Measurements from ENCODE around the gene CDK15. TPM values are rescaled to one million over a fixed set of nuclear protein-coding genes. Genes with fewer than 3 reads are reported as not detected.

The CDK15 gene
- total RNA-seq, 1 experiment from 2014 or later = not detected

- TF ChIP-seq AR (CRISPR knock-in tag; IDR thresholded peaks at IDR 0.05) (no peak), ZNF317 (CRISPR knock-in tag; IDR thresholded peaks at IDR 0.05; ENCODE audit: borderline replicate concordance, low read depth) (no peak)
These were observed 131.9 kb downstream of the CDK15 start (continued) for GRCh38 chr2:201938156-201938775.

- H3K4me3 Mint-ChIP-seq = no peak overlapping the region
- no peak for ATAC-seq
- H3K27me3 Mint-ChIP-seq (ENCODE audit: low read depth) = peaks cover 3% of the 10 kb centered on the region; the same call in 1 of the 2 replicates
- POLR2A ChIA-PET = no interaction called here
- H3K9me3 Mint-ChIP-seq = peaks cover 30% of the 10 kb centered on the region
- TF ChIP-seq ERG (CRISPR knock-in tag; IDR thresholded peaks at IDR 0.05) = no peak
- no peak for TF ChIP-seq SP1 (CRISPR knock-in tag; conservative IDR thresholded peaks at IDR 0.05)
- no peak for TF ChIP-seq TCF7 (CRISPR knock-in tag; IDR thresholded peaks at IDR 0.05; ENCODE audit: low read depth)
- TF ChIP-seq NFATC4 (CRISPR knock-in tag; IDR thresholded peaks at IDR 0.05) = no peak
- TF ChIP-seq ATF2 (CRISPR knock-in tag; IDR thresholded peaks at IDR 0.05; ENCODE audit: borderline replicate concordance, low read depth) = no peak
- TF ChIP-seq KAT7 (CRISPR knock-in tag; IDR thresholded peaks at IDR 0.05; ENCODE audit: borderline replicate concordance) = no peak
- no peak for TF ChIP-seq MAX (CRISPR knock-in tag; IDR thresholded peaks at IDR 0.05)
- TF ChIP-seq ARID4B (CRISPR knock-in tag; IDR thresholded peaks at IDR 0.05; ENCODE audit: borderline replicate concordance) = no peak
- TF ChIP-seq ATF1 (CRISPR knock-in tag; IDR thresholded peaks at IDR 0.05) = no peak
- no peak for TF ChIP-seq PRRX2 (CRISPR knock-in tag; IDR thresholded peaks at IDR 0.05)
- no peak for DNase-seq (ENCODE audit: low spot score)
- peaks cover 24% of the 10 kb centered on the region for H3K36me3 Mint-ChIP-seq
- CTCF ChIA-PET = no interaction called here
- no peak overlapping the region for H3K27ac Mint-ChIP-seq
- peaks cover 31% of the 10 kb centered on the region for H3K4me1 Mint-ChIP-seq
These were observed 132.4 kb downstream of the CDK15 start for GRCh38 chr2:201938781-201939180.

GRCh38 chr2:201939453-201939941 lies 133.2 kb downstream of the CDK15 start:
- TF ChIP-seq TEAD1 (CRISPR knock-in tag; IDR thresholded peaks at IDR 0.05) (no peak), ERG (CRISPR knock-in tag; IDR thresholded peaks at IDR 0.05) (no peak), SOX15 (CRISPR knock-in tag; IDR thresholded peaks at IDR 0.05) (no peak), NR1H2 (CRISPR knock-in tag; IDR thresholded peaks at IDR 0.05) (no peak), ZNF263 (CRISPR knock-in tag; IDR thresholded peaks at IDR 0.05; ENCODE audit: low read depth) (no peak), OVOL2 (CRISPR knock-in tag; IDR thresholded peaks at IDR 0.05; ENCODE audit: borderline replicate concordance) (no peak), CTCF (IDR thresholded peaks at IDR 0.05) (no peak), IRF2 (CRISPR knock-in tag; IDR thresholded peaks at IDR 0.05; ENCODE audit: borderline replicate concordance, low read depth) (no peak)
- H3K36me3 Mint-ChIP-seq = peaks cover 22% of the 10 kb centered on the region
- ChIA-PET CTCF (no interaction called here), POLR2A (no interaction called here)
- peaks cover 30% of the 10 kb centered on the region for H3K9me3 Mint-ChIP-seq
- DNase-seq (ENCODE audit: low spot score) (no peak), ATAC-seq (no peak)
- H3K4me3 Mint-ChIP-seq = no peak overlapping the region
- peaks cover 29% of the 10 kb centered on the region for H3K4me1 Mint-ChIP-seq
- no peak overlapping the region for H3K27ac Mint-ChIP-seq
- H3K27me3 Mint-ChIP-seq (ENCODE audit: low read depth) = peaks cover 3% of the 10 kb centered on the region; the same call in 1 of the 2 replicates

Data from WTC11 (cell line).